ENCODE measurements around the gene CDX2.
"Not testable (repeated sequence)": the region's sequence is repeated elsewhere in the genome, so short reads cannot be mapped to it uniquely, and the experiment has no call there.

Gene CDX2

DNA sequence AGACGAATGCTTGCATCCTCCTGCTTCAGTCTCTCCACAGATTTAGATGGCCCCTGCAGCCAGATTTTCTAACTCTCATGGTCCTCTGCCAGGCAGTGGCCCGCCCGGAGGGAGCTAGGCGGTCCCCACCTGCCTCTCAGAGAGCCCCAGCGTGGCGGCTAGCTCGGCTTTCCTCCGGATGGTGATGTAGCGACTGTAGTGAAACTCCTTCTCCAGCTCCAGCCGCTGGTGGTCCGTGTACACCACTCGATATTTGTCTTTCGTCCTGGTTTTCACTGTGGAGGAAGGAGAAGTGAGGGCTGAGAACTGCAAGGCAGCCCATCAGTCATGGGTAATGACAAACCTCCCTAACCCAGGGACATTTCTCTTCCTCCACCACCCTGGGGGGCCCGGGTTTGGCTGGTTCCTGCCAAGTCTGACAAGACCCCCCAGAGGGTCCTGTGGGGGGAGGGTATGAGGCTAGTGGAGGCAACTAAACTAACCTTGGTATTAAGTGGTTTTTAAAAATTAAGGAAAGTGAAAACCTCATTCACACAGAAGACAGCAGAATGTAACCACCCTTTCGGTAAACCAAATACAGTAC is 4.3 kb downstream of the CDX2 start:
- no peak for DNase-seq

GRCh38 chr13:27964206-27964605 is 4.9 kb downstream of the CDX2 start:
- not testable (repeated sequence) for DNase-seq

- DNase-seq, result no peak
These were observed 5.6 kb downstream of the CDX2 start for GRCh38 chr13:27963491-27963890.

GRCh38 chr13:27962982-27963381 is 6.1 kb downstream of the CDX2 start:
- DNase-seq, result no peak

DNA sequence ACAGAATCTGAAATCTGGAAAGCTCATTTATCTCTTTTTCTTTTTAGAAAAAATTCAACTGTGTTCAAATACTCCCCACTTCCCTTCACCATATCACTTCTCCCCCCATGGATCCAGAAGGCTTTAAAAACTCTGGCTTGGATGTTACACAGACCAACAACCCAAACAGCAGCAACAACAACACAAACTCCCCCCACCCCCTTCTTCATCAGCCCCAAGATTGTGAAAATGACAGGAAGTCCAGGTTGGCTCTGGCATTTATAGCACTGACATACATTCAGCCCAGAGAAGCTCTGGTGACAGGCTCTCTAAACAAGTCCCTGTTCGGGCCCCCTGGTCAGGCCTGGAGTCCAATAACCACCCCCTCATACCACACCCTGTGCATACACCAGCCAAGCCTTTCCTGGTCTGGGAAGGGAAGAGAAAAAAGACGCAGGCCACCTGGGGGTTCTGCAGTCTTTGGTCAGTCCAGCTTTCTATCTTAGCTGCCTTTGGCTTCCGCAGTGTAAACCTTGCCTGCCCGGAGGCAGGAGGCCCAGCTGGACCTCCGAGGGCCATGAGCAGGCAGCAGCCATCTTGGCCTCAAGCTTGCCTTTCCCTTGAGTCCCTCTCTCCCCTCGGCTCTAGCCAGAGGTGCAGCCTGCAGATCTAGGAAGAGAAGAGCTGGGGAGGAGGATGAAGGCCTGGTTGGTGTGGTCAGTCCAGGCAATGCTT is 6.8 kb downstream of the CDX2 start:
- DNase-seq, result no peak

GRCh38 chr13:27961227-27962085 is 7.7 kb downstream of the CDX2 start:
- DNase-seq, result no peak

DNA sequence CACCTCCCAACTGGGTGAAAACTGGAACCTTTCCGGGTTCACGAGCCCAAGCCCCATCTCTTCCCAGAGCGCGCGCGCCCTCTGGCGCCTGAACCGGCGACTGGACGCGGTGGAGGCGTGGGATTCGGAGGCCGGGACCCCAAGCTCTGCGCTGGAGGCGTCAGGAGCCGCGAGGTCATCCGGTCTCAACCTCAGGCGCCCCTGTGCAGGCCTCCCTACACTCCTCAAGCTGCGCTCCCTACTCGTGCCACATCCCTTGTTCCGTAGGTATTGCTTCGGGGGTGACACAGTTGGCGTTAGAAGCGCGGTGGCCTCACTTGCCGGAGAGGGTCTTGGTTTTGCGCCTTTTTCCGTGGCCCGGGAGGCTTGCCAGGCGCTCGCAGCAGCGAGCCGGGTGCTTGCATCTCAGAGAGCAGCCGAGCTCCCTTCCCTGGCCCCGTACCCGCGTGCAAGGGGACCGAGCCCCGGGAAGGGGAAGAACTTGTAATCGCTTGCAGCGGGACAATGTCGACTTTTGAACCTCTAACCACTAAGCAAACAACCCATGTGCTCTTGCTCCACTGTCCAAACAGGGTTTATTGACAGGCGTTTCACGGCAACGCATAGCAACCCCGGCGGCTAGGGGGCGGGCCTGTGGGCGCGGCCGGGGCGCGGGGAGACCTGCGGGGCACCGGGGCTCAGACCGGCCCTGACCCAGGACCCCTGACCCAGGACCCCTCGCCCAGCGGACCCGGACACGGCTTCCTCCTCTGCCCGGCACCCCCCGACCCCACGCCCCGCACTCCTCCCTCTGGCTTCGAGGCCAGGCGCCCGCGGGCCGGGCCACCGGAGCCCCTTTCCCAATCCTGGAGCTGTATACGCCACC is 8.5 kb downstream of the CDX2 start:
- DNase-seq, result peak; percentile 18

GRCh38 chr13:27959976-27960361 is 9.1 kb downstream of the CDX2 start:
- no peak for DNase-seq

DNA sequence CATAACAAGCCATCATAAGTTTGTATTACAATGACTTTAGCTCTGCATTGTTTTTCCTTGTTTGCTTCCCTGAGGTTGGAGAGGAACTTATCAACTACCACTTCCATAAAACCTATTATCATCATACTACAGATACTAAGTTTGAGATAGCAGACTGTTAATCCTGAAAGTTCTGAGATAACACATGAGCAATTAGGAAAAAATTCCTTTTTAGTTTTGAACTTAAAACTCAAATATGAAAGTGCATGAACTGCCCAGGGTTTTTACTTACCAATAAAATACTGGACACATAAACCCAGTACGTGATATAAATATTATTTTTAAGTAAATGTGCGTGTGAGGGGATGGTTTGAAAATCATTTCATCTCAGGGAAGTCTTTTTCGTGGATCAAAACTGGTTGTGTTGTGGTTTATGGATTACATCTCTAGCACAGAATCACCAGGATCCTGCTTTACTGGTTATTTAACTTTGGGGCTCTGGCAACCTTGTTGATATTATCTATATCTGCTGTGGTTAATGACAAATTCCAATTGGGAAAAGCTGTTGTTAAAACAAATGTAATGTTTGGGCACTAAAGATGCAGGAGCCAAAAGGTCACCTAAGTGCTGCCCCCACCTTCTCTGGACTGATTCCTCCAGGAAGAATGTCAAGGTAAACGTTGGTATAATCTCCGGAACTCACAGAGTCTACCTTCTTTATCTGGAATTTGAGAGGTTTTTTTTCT is 12.4 kb downstream of the CDX2 start:
- no peak for DNase-seq

- DNase-seq, result no peak
These were observed 14.0 kb downstream of the CDX2 start for GRCh38 chr13:27955014-27955591.

DNA sequence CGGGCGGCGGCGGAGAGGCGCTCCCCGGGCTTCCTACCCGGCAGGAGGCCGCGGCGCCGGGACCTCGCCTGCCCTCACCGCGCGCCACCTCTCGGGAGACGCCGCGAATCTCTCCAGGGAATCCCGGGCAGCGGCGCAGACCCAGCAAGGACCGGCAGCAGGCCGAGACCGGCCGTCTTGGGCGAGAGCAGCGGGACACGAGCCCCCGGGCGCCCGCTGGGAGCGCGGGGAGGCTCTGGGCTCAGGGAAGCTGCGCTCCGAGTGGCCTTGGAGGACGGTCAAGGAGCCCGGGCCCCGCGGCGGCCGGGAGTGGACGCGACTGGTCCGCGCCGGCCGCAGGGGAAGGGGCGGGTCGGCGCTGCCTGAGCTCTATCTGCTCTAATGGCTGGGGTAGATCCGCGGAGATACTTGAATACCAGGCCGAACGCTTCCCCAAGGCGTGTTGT is 14.7 kb downstream of the CDX2 start:
- DNase-seq, result no peak

DNA sequence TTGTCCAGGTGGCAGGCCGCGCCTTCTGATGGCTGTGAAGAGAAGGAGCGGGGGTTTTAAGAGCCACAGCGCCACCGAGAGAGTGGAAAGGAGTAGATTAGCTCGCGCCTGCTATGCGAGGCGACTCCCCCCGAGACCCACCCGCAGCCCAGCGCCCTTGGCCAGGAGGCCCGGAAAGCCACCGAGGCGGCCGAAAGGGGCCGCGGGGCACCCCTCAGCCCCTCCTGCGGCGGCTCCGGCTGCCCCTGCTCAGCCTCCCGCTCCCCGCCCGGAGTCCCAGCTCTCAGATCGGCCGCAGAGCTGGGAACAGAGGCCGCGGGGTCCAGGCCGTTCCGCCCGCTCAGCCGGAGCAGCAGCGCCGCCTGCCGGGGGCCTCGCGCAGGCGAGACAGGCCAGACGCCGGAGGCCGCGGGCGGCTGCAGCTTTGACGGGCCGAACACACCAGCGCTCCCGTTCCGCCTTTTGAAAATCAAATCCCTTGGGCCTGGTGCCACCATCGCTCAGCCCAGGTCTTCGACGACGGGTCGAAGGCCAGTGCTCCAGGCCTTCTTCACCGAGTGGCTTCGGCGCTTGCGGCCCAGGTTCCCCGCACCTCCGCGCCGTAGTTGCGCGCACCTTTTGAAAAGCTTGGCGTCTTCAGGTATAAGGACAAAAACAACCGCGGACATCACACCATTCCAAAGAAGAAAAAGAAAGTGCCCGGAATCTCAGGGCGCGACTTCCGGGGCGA is 15.3 kb downstream of the CDX2 start:
- DNase-seq, result peak; percentile 49

DNA sequence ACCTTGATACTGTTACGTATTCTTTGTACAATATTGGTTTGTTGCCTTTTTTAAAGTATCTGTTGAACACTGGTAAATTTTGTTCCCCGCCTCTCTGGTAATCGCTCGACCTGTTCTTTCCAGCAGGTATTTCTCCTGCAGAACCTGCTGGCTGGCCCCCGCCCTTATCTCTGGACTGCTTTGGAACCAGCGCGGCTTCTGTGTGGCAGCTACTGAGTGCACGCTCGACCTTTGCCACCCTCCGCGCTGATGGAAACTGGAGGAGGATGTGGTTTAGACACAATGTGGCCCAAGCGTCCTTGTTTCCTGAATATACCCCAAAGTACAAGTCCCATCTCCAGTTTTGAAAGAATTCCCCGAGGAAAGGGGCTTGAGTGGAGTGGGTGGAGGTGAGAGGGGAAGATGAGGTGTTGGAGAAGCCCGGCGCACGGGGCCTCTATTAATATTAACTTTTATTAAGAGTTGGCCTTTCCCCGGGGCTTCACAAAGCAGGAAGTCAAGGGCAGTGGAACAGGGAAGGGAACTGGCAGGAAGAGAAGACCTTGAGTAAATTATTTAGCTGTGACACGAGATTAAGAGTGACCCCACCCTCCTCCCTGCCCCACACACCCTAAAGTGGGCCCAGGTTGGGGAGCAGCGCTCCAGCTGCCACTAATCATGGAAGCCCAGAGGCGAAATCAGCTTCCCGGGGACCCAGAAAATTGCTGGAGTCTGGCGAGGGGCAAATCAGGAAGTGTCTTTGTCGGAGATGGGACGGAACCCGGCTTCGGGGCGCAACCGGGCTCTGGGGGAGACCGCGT is 16.0 kb downstream of the CDX2 start:
- no peak for DNase-seq

DNA sequence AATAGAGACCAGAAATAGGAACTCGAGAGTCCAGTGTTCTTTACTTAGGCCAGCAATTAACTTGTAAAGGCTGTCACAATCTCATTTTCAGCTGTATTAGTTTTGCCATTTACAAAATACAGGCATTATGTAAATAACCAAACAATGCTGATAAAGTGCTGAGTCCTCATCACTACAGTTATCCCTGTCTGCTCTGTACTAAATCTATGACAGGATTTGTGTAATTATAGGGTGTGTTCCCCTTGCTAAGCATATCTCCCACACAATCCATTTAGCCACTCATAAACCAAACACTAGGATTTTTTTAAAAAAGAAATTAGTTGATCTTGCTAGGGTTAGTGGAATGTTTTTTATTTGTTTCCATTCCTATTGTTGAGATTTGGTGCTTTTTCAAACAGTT is 26.1 kb downstream of the CDX2 start:
- DNase-seq, result no peak

- no peak for DNase-seq
These were observed 35.4 kb downstream of the CDX2 start for GRCh38 chr13:27933580-27934328.

DNA sequence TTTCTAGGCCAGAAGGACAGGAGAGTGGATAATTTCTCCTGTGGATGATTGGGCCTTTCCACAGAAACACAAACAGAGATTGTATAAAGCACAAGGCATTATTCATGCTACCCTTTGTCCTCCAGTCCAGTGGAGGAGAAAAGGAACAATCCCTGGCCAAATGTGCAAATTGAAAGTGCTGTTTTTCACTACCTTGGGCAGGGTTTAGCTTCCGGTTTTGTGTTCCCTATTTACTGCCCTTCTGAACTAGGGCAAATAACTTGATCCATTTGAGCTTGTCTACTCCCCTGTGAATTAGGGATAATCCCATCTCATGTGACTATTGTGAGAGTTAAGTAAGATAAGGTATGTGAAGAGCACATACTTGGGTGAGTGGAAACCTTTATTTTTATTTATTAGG is 36.0 kb downstream of the CDX2 start:
- no peak for DNase-seq

- no peak for DNase-seq
These were observed 39.2 kb downstream of the CDX2 start for GRCh38 chr13:27929868-27930267.

- no peak for DNase-seq
These were observed 40.0 kb downstream of the CDX2 start for GRCh38 chr13:27928805-27929753.
